ENCODE data around the gene NOX4.

DNA sequence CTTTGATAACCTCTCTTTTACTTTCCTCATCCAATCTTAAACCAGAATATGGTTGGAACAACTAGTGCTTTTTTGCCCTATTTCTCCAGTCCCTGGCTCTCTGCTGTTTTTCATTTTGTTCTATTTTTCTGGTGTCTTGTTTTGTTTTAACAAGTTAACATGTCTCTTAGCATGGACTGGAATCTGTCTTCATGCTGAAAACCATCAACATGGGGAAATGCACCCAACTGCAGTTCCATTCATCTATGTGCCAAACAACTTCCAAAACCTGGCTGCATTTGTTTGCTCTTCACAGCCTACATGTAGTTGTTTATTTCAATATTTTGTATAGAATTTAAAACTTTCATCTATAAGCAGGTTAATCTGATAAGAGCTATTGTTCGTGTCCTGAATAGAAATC lies 46.8 kb upstream of the NOX4 start:
- TF ChIP-seq CTCF (IDR thresholded peaks at IDR 0.05): no peak
- no peak for TF ChIP-seq POLR2A (IDR thresholded peaks at IDR 0.05)

Data from stomach (tissue), 4 donors.